AG09309 (cell line): Measurements from ENCODE around the gene NOXRED1.
"Not testable (repeated sequence)": the region's sequence is repeated elsewhere in the genome, so short reads cannot be mapped to it uniquely, and the experiment has no call there.

ENCODE experiments used
- DNase-seq: peaks from one replicate; pipeline ENCODE4 v3.0.0-alpha.2; 2010; ENCODE audit warnings: low read depth
- H3K4me3 ChIP-seq: 2 replicates; pipeline ENCODE4 v1.5.1; 2011; ENCODE audit warnings: mild to moderate bottlenecking, low read depth, low read length, moderate library complexity; ENCODE audit not compliant: control insufficient read depth
- CTCF ChIP-seq: IDR thresholded peaks from 2 replicates; pipeline ENCODE4 v1.5.1; 2011; ENCODE audit warnings: mild to moderate bottlenecking, low read depth, low read length, inconsistent platforms; ENCODE audit not compliant: insufficient read depth, control insufficient read depth; ENCODE audit errors: missing control alignments

Gene NOXRED1

GRCh38 chr14:77438596-77438995 lies 15.3 kb upstream of the NOXRED1 start:
- DNase-seq, result no peak
- H3K4me3 ChIP-seq, result no peak overlapping the region
- TF ChIP-seq CTCF, result no peak

DNA sequence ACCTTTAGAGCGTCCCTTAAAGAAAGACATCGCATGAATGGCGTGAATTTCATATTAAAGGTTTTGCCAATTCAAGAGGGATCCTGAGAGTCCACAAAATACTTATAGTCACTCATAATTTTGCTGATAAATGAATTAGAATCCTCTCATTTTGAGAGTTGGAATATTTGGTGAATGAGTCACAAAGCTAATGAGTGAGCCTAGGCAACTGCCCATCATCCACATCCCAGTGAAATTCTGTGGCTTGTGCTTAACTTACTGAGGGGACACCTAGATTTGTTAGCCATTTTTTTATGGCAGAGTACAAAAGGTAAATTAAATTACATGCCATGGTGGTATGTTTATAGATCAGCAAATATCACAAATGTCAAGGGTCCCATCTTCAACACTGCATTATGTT lies 12.7 kb upstream of the NOXRED1 start:
- no peak overlapping the region for H3K4me3 ChIP-seq
- TF ChIP-seq CTCF, result no peak
- DNase-seq, result no peak

DNA sequence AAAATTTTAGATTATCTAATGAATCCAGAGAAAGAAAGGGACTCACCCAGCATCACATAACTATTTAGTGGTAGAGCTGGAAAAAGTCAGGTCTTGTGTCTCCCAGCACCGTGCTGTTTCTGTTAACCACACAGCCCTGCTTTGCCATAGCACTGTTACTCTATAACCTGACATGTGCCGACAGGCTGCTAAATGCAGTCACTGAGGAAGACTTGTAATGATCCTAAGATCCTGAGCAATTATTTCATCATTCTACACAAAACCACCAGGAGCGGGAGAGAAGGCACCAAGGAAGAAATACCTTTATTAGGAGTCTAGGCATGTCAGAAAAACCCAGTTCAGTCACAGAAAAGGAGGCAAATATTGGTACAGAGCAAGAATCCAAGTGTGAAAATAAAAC lies 3.1 kb upstream of the NOXRED1 start:
- TF ChIP-seq CTCF, result no peak
- no peak overlapping the region for H3K4me3 ChIP-seq
- no peak for DNase-seq

- no peak overlapping the region for H3K4me3 ChIP-seq
- no peak for DNase-seq
- no peak for TF ChIP-seq CTCF
Measured at GRCh38 chr14:77424862-77425261, 1.5 kb upstream of the NOXRED1 start.

- no peak for TF ChIP-seq CTCF
- peak; percentile 7 for DNase-seq
- no peak overlapping the region for H3K4me3 ChIP-seq
Measured at GRCh38 chr14:77421201-77421600, 2.1 kb downstream of the NOXRED1 start.

DNA sequence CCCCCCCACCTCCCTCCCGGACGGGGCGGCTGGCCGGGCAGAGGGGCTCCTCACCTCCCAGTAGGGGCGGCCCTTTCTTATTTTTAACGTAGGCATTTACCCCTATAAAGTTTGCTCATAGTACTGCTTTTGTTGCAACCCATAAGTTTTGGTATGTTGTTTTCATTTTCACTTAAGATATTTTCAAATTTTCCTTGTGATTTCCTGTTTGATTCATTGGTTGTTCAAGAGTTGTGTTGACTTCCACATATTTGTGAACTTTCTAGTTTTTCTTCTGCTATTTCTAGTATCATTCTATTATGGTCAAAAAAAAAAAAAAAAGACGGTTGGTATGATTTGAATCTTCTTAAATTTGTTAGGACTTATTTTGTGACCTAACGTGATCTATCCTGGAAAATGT lies 6.5 kb downstream of the NOXRED1 start:
- H3K4me3 ChIP-seq, result no peak overlapping the region
- no peak for TF ChIP-seq CTCF
- DNase-seq, result no peak

DNA sequence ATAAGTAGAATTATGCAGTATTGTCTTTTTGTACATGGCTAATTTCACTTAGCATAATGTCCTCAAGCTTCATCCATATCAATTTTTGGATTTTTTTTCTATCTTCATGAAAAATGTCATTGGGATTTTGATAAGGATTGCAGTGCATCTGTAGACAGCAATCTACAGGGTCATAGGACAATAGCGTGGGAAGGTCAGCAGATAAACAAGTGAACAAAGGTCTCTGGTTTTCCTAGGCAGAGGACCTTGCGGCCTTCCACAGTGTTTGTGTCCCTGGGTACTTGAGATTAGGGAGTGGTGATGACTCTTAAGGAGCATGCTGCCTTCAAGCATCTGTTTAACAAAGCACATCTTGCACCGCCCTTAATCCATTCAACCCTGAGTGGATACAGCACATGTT lies 7.2 kb downstream of the NOXRED1 start:
- DNase-seq, result not testable (repeated sequence)

DNA sequence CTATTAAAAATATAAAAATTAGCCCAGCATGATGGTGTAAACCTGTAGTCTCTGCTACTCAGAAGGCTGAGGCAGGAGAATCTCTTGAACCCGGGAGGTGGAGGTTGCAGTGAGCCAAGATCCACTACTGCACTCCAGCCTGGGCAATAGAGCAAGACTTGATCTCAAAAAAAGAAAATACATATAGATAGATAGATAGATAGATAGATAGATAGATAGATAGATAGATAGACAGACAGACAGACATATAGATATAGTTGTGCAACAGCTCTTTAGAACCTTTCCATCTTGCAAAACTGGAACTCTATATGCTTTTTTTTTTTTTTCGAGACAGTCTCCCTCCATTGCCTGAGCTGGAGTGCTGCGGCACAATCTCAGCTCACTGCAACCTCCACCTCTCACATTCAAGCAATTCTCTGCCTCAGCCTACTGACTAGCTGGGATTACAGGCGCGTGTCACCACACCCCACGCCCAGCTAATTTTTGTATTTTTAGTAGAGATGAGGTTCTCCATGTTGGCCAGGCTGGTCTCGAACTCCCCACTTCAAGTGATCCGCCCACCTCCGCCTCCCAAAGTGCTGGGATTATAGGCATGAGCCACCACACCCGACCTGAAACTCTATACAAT lies 7.8 kb downstream of the NOXRED1 start:
- not testable (repeated sequence) for DNase-seq

More for the DNA sequence above, 7.2 kb downstream of the NOXRED1 start:
- H3K4me3 ChIP-seq, result not testable (repeated sequence)

More for the DNA sequence above, 7.8 kb downstream of the NOXRED1 start:
- H3K4me3 ChIP-seq, result not testable (repeated sequence)
